ENCODE data around the gene SEC14L5.

Gene SEC14L5

DNA sequence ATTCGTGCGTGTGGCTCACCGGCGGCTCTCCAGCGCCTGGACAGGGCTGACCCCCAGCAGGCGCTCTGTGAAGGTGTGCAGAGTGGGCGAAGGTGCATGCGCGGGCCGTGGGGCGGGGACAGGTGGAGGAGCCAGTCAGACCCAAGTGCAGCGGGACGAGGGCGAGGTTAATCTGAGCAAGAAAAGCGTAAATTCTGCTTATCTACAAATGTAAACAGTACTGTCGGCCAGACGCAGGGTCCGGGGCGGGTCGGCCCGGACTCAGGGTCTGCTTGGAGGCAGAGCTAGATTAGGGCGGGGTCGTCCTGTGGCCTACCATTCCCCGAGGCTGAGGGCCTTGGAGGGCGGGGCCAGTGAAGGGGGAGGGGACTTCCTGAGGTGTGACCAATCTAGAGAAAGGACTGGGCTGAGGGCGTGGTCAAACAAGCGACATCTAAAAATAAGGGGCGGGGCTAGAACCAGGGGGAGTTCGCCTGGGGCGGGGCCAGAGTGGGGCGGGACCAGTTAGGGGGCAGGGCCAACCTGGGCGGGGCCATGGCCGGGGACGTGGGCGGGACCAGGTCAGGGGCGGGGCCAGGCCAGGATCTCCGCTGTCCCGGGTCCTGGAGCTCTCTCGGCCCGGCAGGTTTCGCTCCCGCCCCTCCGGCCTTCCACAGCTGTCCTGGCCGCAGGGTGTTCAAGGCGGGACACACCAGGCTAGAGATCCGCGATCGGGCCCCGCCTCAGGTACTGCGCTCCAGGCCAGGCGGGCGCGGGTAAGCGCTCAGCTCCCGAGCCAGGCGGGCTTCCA lies at the start of gene SEC14L5:
TSS of gene SEC14L5 (plus strand) at position 611 of the 790 bp plus-strand sequence. CDS start 994 bp downstream, outside the sequence.
- H3K4me3 ChIP-seq (ENCODE audit: control insufficient read depth, low read depth, low read length) = peak within 1 kb of the TSS; percentile 67
- TF ChIP-seq, protein P1, sequence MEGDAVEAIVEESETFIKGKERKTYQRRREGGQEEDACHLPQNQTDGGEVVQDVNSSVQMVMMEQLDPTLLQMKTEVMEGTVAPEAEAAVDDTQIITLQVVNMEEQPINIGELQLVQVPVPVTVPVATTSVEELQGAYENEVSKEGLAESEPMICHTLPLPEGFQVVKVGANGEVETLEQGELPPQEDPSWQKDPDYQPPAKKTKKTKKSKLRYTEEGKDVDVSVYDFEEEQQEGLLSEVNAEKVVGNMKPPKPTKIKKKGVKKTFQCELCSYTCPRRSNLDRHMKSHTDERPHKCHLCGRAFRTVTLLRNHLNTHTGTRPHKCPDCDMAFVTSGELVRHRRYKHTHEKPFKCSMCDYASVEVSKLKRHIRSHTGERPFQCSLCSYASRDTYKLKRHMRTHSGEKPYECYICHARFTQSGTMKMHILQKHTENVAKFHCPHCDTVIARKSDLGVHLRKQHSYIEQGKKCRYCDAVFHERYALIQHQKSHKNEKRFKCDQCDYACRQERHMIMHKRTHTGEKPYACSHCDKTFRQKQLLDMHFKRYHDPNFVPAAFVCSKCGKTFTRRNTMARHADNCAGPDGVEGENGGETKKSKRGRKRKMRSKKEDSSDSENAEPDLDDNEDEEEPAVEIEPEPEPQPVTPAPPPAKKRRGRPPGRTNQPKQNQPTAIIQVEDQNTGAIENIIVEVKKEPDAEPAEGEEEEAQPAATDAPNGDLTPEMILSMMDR (conservative IDR thresholded peaks at IDR 0.05; ENCODE audit: control insufficient read depth, insufficient read depth, low read depth, low read length) = no peak
- peak; percentile 96 for DNase-seq (ENCODE audit: low read depth)

DNA sequence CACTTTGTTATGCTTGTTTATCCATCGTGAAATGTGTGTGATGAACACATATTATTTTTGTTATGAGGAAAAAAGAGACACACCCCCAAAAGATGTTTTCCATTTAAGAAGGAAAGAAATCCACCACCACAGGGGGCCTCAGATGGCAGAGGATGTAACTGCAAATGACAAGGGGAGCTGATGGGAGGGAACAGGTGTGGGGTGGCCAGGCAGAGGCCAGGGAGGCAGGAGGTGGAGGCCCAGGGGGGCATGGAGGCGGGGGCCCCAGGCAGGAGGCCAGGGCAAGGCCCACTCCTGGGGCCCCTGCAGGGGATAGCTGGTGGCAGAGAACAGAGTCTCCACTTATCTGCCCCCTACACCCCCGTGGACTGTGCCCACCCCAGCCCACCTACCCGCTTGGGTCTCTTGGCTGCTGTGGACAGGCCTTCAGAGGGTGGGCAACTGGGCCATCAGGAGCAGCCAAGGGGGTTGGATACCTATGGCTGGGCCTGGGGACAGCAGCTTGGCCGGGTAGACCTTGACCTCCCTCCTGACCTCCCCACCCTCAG lies 49.2 kb upstream of the SEC14L5 start:
- H3K4me3 ChIP-seq (ENCODE audit: control insufficient read depth, low read depth, low read length) = no peak overlapping the region
- TF ChIP-seq, protein P1 (conservative IDR thresholded peaks at IDR 0.05; ENCODE audit: control insufficient read depth, insufficient read depth, low read depth, low read length) = no peak
- no peak for DNase-seq (ENCODE audit: low read depth)

DNA sequence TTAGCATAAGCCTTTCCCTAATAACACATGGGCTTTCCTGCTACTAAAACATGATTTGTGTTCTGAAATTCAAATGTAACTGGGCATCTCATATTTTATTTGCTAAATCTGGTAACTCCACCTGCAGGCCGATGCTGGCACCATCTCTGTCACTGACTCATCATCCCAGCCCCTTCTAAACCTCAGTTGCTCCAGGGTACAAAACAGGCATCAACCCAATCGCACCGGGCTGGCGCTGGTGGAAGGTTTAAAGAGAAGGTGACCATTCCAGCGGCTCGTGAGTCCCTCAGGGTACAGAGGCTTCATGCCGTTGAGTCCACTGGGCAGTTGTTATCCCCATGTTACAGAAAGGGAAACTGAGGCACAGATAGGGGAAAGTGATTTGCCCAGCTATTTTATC lies 48.3 kb upstream of the SEC14L5 start:
- H3K4me3 ChIP-seq (ENCODE audit: control insufficient read depth, low read depth, low read length) = no peak overlapping the region
- DNase-seq (ENCODE audit: low read depth) = no peak
- TF ChIP-seq, protein P1 (conservative IDR thresholded peaks at IDR 0.05; ENCODE audit: control insufficient read depth, insufficient read depth, low read depth, low read length) = no peak

DNA sequence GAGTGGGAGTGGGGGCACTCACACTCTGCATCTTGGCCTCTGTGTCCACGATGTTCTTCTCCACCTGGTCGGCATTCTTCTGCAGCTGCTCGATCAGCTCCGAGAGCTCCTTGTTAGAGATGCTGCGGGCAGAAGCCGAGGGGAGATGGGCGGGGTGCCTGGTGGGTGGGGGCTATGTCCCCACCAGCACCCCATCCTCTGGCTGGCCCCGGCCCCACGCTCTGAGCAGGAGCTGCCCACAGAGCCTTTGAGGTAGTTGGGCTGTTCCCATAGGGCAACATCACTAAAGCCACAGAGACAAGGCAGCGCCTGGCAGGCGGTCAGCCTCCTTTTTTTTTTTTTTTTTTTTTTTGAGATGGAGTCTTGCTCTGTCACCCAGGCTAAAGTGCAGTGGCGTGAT lies 47.3 kb upstream of the SEC14L5 start:
- DNase-seq (ENCODE audit: low read depth) = no peak
- TF ChIP-seq, protein P1 (conservative IDR thresholded peaks at IDR 0.05; ENCODE audit: control insufficient read depth, insufficient read depth, low read depth, low read length) = no peak
- no peak overlapping the region for H3K4me3 ChIP-seq (ENCODE audit: control insufficient read depth, low read depth, low read length)

DNA sequence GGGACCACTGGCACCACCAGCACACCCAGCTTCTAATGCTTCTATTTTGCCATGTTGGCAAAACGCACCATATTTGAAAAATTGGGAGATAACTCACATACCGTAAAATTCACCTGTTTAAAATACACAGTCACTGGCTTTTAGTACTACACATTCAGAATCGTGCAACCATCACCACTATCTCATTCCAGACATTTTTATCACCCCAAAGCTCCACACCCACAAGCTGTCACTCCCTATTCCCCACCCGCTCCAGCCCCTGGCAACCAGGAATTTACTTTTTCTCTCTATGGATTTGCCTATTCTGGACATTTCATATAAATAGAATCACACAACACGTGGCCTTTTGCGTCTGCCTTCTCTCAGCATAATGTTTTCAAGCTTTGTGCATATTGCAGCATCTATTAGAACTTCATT lies 46.2 kb upstream of the SEC14L5 start:
- TF ChIP-seq, protein P1 (conservative IDR thresholded peaks at IDR 0.05; ENCODE audit: control insufficient read depth, insufficient read depth, low read depth, low read length) = no peak
- DNase-seq (ENCODE audit: low read depth) = no peak
- no peak overlapping the region for H3K4me3 ChIP-seq (ENCODE audit: control insufficient read depth, low read depth, low read length)

DNA sequence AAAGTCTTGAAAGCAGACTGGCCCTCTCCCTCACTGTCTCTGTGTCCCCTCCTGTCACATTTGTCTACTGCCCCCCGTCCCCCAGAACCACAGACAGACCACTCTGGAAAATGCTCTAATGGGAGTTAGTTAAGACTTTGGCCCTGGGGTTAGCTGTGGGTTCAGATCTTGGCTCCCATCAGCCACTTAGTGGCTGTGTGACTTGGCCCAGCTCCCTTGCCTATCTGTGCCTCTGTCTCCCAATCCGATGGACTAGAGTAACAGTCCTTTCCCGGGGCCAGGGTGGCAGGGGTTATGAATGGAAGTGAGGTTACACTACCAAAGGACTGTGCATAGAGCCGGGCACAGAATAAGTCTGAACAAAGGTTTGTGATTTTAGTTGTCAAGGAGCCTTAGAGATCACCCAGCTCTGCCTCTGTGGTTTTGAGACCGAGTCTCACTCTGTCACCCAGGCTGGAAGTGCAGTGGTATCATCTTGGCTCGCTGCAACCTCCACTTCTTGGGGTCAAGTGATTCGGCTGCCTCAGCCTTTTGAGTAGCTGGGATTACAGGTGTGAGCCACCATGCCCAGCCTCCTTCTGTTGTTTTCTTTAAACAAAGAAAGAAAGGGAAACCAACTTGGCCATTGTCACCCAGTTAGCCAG lies 44.9 kb upstream of the SEC14L5 start:
- no peak for DNase-seq (ENCODE audit: low read depth)
- TF ChIP-seq, protein P1 (conservative IDR thresholded peaks at IDR 0.05; ENCODE audit: control insufficient read depth, insufficient read depth, low read depth, low read length) = no peak

More for the DNA sequence above, 44.9 kb upstream of the SEC14L5 start:
- H3K4me3 ChIP-seq (ENCODE audit: control insufficient read depth, low read depth, low read length) = no peak overlapping the region
